GM18861 (cell line): ENCODE results near the gene CASP5.
"Not testable (repeated sequence)": the region's sequence is repeated elsewhere in the genome, so short reads cannot be mapped to it uniquely, and the experiment has no call there.

ENCODE experiments used
- ATAC-seq: cut with Tn5 transposase; IDR thresholded peaks from one replicate; pipeline ENCODE4 v1.9.1; 2021; ENCODE audit not compliant: unreplicated experiment

Gene CASP5

GRCh38 chr11:105034388-105034787, 11.4 kb upstream of the CASP5 start:
- not testable (repeated sequence) for ATAC-seq

GRCh38 chr11:105033781-105034180, 10.8 kb upstream of the CASP5 start:
- ATAC-seq, result no peak

GRCh38 chr11:105033343-105033742, 10.4 kb upstream of the CASP5 start:
- ATAC-seq, result no peak

- no peak for ATAC-seq
These were observed 9.5 kb upstream of the CASP5 start for GRCh38 chr11:105032495-105032894.

- no peak for ATAC-seq
These were observed 4.7 kb upstream of the CASP5 start for GRCh38 chr11:105027678-105028077.

- no peak for ATAC-seq
These were observed 1.4 kb upstream of the CASP5 start for GRCh38 chr11:105024394-105024793.

GRCh38 chr11:105022527-105022926, 441 bp downstream of the CASP5 start:
- no peak for ATAC-seq

- ATAC-seq, result no peak
These were observed 15.5 kb downstream of the CASP5 start for GRCh38 chr11:105007463-105007862.

- no peak for ATAC-seq
These were observed 17.5 kb downstream of the CASP5 start for GRCh38 chr11:105005451-105005845.

- ATAC-seq, result no peak
These were observed 18.9 kb downstream of the CASP5 start for GRCh38 chr11:105004021-105004420.

GRCh38 chr11:105003151-105003550, 19.8 kb downstream of the CASP5 start:
- no peak for ATAC-seq

- peak; percentile 73 for ATAC-seq
These were observed 22.2 kb downstream of the CASP5 start for GRCh38 chr11:105000797-105001196.

GRCh38 chr11:105000167-105000566, 22.8 kb downstream of the CASP5 start:
- no peak for ATAC-seq

- no peak for ATAC-seq
These were observed 23.2 kb downstream of the CASP5 start for GRCh38 chr11:104999721-105000120.

- ATAC-seq, result no peak
These were observed 25.7 kb downstream of the CASP5 start for GRCh38 chr11:104997288-104997687.

- no peak for ATAC-seq
These were observed 28.0 kb downstream of the CASP5 start for GRCh38 chr11:104995001-104995408.

GRCh38 chr11:104992781-104993180, 30.2 kb downstream of the CASP5 start:
- ATAC-seq, result no peak

- ATAC-seq, result no peak
These were observed 31.0 kb downstream of the CASP5 start for GRCh38 chr11:104991994-104992393.

GRCh38 chr11:104984808-104985207, 38.2 kb downstream of the CASP5 start:
- no peak for ATAC-seq

- no peak for ATAC-seq
These were observed 43.1 kb downstream of the CASP5 start for GRCh38 chr11:104979839-104980238.

GRCh38 chr11:104973616-104974015, 49.4 kb downstream of the CASP5 start:
- no peak for ATAC-seq

GRCh38 chr11:104972924-104973323, 50.0 kb downstream of the CASP5 start:
- not testable (repeated sequence) for ATAC-seq

- ATAC-seq, result no peak
These were observed 52.2 kb downstream of the CASP5 start for GRCh38 chr11:104970756-104971155.
